ENCODE results near the gene PCIF1.
A peak's percentile ranks its signal among the peaks of the same experiment; 100 is the strongest.
"Not testable (repeated sequence)": the region's sequence is repeated elsewhere in the genome, so short reads cannot be mapped to it uniquely, and the experiment has no call there.

PCIF1 gene

GRCh38 chr20:45925821-45926506, 8.5 kb upstream of the PCIF1 start:
- DNase-seq, result no peak

GRCh38 chr20:45926731-45927070, 7.8 kb upstream of the PCIF1 start:
- no peak for DNase-seq

GRCh38 chr20:45927071-45927878, 7.2 kb upstream of the PCIF1 start:
- DNase-seq, result no peak

- not testable (repeated sequence) for DNase-seq
Observed at GRCh38 chr20:45931680-45932079, 2.8 kb upstream of the PCIF1 start.

GRCh38 chr20:45933266-45934045, 1.0 kb upstream of the PCIF1 start:
- peak; percentile 87 for DNase-seq

- peak; percentile 38 for DNase-seq
Observed at GRCh38 chr20:45934046-45934585, 367 bp upstream of the PCIF1 start.

GRCh38 chr20:45935416-45936046, 1.0 kb downstream of the PCIF1 start:
- DNase-seq, result no peak

- no peak for DNase-seq
Observed at GRCh38 chr20:45937765-45938164, 3.3 kb downstream of the PCIF1 start.

GRCh38 chr20:45938727-45939438, 4.4 kb downstream of the PCIF1 start:
- DNase-seq, result no peak

- no peak for DNase-seq
Observed at GRCh38 chr20:45940053-45940452, 5.6 kb downstream of the PCIF1 start.

- DNase-seq, result no peak
Observed at GRCh38 chr20:45940469-45940868, 6.0 kb downstream of the PCIF1 start.

GRCh38 chr20:45943613-45944012, 9.1 kb downstream of the PCIF1 start:
- DNase-seq, result no peak

- DNase-seq, result no peak
Observed at GRCh38 chr20:45944151-45944964, 9.9 kb downstream of the PCIF1 start.

GRCh38 chr20:45944965-45945677, 10.6 kb downstream of the PCIF1 start:
- no peak for DNase-seq

GRCh38 chr20:45945678-45946148, 11.2 kb downstream of the PCIF1 start:
- no peak for DNase-seq

GRCh38 chr20:45946149-45946970, 11.9 kb downstream of the PCIF1 start:
- DNase-seq, result no peak

- DNase-seq, result no peak
Observed at GRCh38 chr20:45947110-45947866, 12.8 kb downstream of the PCIF1 start.

- no peak for DNase-seq
Observed at GRCh38 chr20:45948261-45948733, 13.8 kb downstream of the PCIF1 start.
